H1 (cell line): ENCODE results near the gene ANKRD13C. TPM values are rescaled to one million over a fixed set of nuclear protein-coding genes. Genes with fewer than 3 reads are reported as not detected.

Experiments used
- NANOG ChIP-seq: IDR thresholded peaks from 2 replicates; pipeline ENCODE4 v1.6.1; 2011; ENCODE audit warnings: low read length, low read depth, mild to moderate bottlenecking, inconsistent platforms; ENCODE audit not compliant: insufficient read depth, poor library complexity, severe bottlenecking
- polyA plus RNA-seq, 7 experiments: library from polyadenylated mRNA; depleted of rRNA in 3 of 7; stranded (reverse) in 5 of 7; unstranded in 2 of 7; fragments of >200 nt in 5 of 7; fragments of 200-250 nt in 2 of 7; gene quantifications; 1 replicate in 5 of 7; 2 replicates in 1 of 7; 4 replicates in 1 of 7; pipeline versions ENCODE4 v1.2.1 to v1.2.3, GENCODE V29; 2011 to 2013; ENCODE audit warnings: missing spikeins in 2 of 7, mixed read lengths in 2 of 7
- total RNA-seq: library from RNA; stranded (reverse); fragmentation: NEBNext Ultra II Directional; extraction: Animal tissue kit (Norgen Biotek cat#: 25700); gene quantifications from 2 replicates; pipeline ENCODE4 v1.2.1, GENCODE V29; 2021

ANKRD13C gene
- total and polyA plus RNA-seq, 2 of the 8 experiments (the other 6 are each of a cell fraction or from before 2014, with no cell fraction given), result 4.8 to 21.7 TPM

GRCh38 chr1:70211541-70211940 is 143.0 kb downstream of the ANKRD13C start (continued):
- TF ChIP-seq NANOG, result no peak
